Lower lobe of right lung (tissue), 2 donors: ENCODE results near the gene DNAAF8. TPM values are rescaled to one million over a fixed set of nuclear protein-coding genes. Genes with fewer than 3 reads are reported as not detected.

ENCODE experiments used
- ATAC-seq, 2 donors: fragments of 200-7000 bp; cut with Tn5 transposase; one replicate each; pipeline ENCODE4 v1.9.1; 2020 to 2022; ENCODE audit warnings: mild to moderate bottlenecking in 2 of 2, moderate library complexity in 2 of 2
- DNase-seq: peaks from one replicate; pipeline ENCODE4 v3.0.0-alpha.2; 2020
- H3K27ac ChIP-seq: fragments of 200-600 bp; one replicate; pipeline ENCODE4 v1.8.0; 2022
- H3K27me3 ChIP-seq: fragments of 200-600 bp; one replicate; pipeline ENCODE4 v1.8.0; 2022; ENCODE audit warnings: low read depth
- H3K36me3 ChIP-seq: fragments of 200-600 bp; one replicate; pipeline ENCODE4 v1.8.0; 2022; ENCODE audit warnings: mild to moderate bottlenecking
- H3K4me1 ChIP-seq: fragments of 200-600 bp; one replicate; pipeline ENCODE4 v1.8.0; 2022
- H3K4me3 ChIP-seq: fragments of 200-600 bp; one replicate; pipeline ENCODE4 v1.8.0; 2022; ENCODE audit warnings: mild to moderate bottlenecking
- H3K9me3 ChIP-seq: fragments of 200-600 bp; one replicate; pipeline ENCODE4 v1.8.0; 2022
- intact Hi-C: fragments of 100-400 bp; cut with DNase I; formaldehyde crosslinking; loops from one replicate; pipeline ENCODE4 v1.11.0; 2022
- total RNA-seq: library from RNA; stranded (reverse); fragmentation: NEBNext Ultra II Directional; extraction: Animal tissue kit (Norgen Biotek cat#: 25700); gene quantifications from one replicate; pipeline ENCODE4 v1.2.1, GENCODE V29; 2021
- TF ChIP-seq, protein P1 (sequence below): fragments of 200-600 bp; IDR thresholded peaks from one replicate; pipeline ENCODE4 v1.8.0; 2022; ENCODE audit warnings: antibody characterized with exemption, mild to moderate bottlenecking
- donor health status: DM: no; HTN: yes; CAD: no; lungs with severe emphysema.

DNAAF8 gene
- total RNA-seq, 1 donor from 2014 or later, result 3.4 TPM

DNA sequence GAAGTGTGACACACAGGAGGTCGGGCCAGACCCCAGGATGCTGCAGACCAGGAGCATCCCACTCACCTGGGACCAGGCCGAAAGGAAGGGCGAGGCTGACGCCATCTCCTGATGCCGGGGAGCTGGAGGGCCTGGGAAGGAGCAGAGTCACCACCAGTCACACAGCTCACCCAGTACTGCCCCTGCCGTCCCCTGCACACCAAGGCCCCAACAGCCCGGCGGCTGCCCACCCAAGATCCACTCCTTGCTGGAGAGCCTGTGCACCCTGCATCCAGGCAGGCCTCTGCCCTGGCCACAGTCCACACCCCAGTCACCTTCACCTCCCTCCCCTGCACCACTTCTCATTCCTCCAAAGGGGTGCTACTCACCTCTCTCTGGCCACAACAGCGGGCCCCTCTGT lies 27.9 kb downstream of the DNAAF8 start:
- Histone ChIP-seq H3K9me3 (no peaks in the 10 kb centered on the region), H3K36me3 (peaks cover 77% of the 10 kb centered on the region), H3K4me3 (no peak overlapping the region), H3K27ac (no peak overlapping the region), H3K4me1 (peaks cover 17% of the 10 kb centered on the region), H3K27me3 (no peaks in the 10 kb centered on the region)
- intact Hi-C loops, result no loop called here
- DNase-seq, result no peak
- ATAC-seq, result no peak
- TF ChIP-seq, protein P1, sequence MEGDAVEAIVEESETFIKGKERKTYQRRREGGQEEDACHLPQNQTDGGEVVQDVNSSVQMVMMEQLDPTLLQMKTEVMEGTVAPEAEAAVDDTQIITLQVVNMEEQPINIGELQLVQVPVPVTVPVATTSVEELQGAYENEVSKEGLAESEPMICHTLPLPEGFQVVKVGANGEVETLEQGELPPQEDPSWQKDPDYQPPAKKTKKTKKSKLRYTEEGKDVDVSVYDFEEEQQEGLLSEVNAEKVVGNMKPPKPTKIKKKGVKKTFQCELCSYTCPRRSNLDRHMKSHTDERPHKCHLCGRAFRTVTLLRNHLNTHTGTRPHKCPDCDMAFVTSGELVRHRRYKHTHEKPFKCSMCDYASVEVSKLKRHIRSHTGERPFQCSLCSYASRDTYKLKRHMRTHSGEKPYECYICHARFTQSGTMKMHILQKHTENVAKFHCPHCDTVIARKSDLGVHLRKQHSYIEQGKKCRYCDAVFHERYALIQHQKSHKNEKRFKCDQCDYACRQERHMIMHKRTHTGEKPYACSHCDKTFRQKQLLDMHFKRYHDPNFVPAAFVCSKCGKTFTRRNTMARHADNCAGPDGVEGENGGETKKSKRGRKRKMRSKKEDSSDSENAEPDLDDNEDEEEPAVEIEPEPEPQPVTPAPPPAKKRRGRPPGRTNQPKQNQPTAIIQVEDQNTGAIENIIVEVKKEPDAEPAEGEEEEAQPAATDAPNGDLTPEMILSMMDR, result no peak

- Histone ChIP-seq H3K9me3 (no peaks in the 10 kb centered on the region), H3K4me1 (peaks cover 28% of the 10 kb centered on the region), H3K27ac (no peak overlapping the region), H3K27me3 (no peaks in the 10 kb centered on the region), H3K4me3 (no peak overlapping the region), H3K36me3 (peaks cover 61% of the 10 kb centered on the region)
- DNase-seq (no peak), ATAC-seq (no peak)
- intact Hi-C loops, result no loop called here
- TF ChIP-seq, protein P1, result no peak
These were observed 29.5 kb downstream of the DNAAF8 start for GRCh38 chr16:4763791-4764190.

- ATAC-seq (no peak), DNase-seq (no peak)
- TF ChIP-seq, protein P1, result no peak
- Histone ChIP-seq H3K36me3 (peaks cover 41% of the 10 kb centered on the region), H3K9me3 (no peaks in the 10 kb centered on the region), H3K27me3 (no peaks in the 10 kb centered on the region), H3K4me1 (peaks cover 34% of the 10 kb centered on the region), H3K27ac (peak overlapping the region; percentile 92), H3K4me3 (peak overlapping the region; percentile 96)
- intact Hi-C loops, result no loop called here
These were observed 31.5 kb downstream of the DNAAF8 start for GRCh38 chr16:4765511-4766474.

DNA sequence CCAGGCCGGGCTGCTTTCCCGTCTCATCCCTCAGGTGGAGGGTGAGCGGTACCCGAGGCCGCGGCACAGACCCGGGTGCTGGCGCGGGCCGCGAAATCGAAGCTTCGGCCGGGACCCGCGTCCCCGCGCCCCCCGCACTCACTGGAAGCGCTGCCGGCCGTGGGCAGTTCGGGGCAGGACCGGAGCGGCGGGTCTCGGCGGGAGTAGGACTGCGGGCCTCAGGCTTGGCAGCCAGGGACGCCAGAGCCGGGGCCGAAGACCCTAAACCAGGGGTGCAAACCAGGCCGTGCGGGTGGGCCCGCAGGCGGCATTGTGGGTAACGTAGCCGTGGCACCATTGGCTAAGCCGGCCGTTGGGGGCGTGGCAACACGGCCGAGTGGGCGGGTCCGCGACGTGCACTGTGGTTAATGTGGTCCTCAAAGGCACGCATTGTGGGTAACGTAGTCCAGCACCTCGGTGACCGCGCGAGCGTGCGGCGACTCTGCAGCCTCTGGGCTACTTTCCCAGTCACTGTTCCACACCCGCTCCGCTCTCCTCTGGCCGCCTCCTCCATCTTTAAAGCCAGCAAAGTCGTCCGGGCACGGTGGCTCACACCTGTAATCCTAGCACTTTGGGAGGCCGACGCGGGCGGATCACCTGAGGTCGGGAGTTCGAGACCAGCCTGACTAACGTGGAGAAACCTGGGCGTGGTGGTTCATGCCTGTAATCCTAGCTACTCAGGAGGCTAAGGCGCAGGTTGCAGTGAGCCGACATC lies 32.7 kb downstream of the DNAAF8 start, which contains the start of gene ZNF500:
TSS of gene ZNF500 (minus strand) at position 288 of the 754 bp plus-strand sequence. CDS start 1,184 bp downstream, outside the sequence.
- intact Hi-C loops, result no loop called here
- ATAC-seq, result peak; percentile 96
- peaks cover 32% of the 10 kb centered on the region for H3K36me3 ChIP-seq
- TF ChIP-seq, protein P1, result no peak
- H3K27ac ChIP-seq, result peak within 1 kb of the TSS; percentile 92
- peaks cover 34% of the 10 kb centered on the region for H3K4me1 ChIP-seq
- H3K4me3 ChIP-seq, result peak within 1 kb of the TSS; percentile 96
- peak; percentile 99 for DNase-seq
- no peaks in the 10 kb centered on the region for H3K9me3 ChIP-seq
- no peaks in the 10 kb centered on the region for H3K27me3 ChIP-seq

DNA sequence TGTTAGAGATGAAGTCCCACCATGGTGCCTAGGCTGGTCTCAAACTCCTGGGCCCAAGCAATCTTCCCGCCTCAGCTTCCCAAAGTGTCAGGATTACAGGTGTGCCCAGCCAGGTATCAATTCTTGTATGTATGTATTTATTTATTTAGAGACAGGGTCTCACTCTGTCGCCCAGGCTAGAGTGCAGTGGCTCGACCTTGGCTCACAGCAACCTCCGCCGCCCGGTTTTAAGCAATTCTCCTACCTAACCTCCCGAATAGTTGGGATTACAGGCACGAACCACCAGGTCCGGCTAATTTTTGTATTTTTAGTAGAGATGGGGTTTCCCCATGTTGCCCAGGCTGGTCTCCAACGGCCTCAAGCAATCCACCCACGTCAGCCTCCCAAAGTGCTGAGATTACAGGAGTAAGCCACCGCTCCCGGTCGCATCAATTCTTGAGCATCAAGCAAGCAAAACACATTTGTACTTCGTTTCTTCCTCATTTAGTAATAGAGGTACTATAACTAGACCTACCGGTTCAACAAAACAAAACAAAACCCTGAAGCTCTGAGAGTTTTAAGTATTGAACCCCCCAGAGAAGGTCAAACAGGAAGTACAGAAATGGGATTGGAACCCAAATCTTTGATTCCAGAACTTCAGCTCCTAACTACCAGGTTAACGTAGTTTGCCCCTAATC lies 33.7 kb downstream of the DNAAF8 start:
- peak overlapping the region; percentile 96 for H3K4me3 ChIP-seq
- peaks cover 34% of the 10 kb centered on the region for H3K4me1 ChIP-seq
- H3K27me3 ChIP-seq, result no peaks in the 10 kb centered on the region
- intact Hi-C loops, result no loop called here
- peak overlapping the region; percentile 92 for H3K27ac ChIP-seq
- DNase-seq (no peak), ATAC-seq (peak; percentile 1 to 21)
- peaks cover 22% of the 10 kb centered on the region for H3K36me3 ChIP-seq
- no peaks in the 10 kb centered on the region for H3K9me3 ChIP-seq
- TF ChIP-seq, protein P1, result no peak
